ENCODE results near the gene CRB2.

DNA sequence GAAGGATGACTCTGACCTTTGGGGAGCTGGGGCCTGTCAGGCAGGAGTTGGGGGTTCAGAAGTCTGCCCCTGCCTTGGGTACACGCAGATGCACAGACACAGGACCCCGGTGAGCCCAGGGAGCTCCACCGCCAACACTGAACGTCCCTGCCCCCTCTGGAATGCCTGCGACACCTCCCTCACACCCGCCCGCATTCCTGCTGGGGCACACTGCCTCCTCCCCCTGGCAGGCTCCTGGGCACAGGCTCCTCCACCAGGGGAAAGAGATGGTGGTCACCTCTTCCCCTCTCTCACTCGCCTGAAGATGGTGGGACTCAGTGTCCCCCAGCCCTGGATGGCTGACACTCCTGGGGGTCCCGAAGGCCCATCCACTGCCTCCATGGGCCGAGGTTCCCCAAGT lies 12.0 kb downstream of the CRB2 start:
- TF ChIP-seq ZBTB7A (CRISPR knock-in tag; IDR thresholded peaks at IDR 0.05) = no peak
- no peak for TF ChIP-seq ZBTB20 (CRISPR knock-in tag; IDR thresholded peaks at IDR 0.05; ENCODE audit: borderline replicate concordance, low read depth)
- no peak for TF ChIP-seq NFE2 (CRISPR knock-in tag; IDR thresholded peaks at IDR 0.05)
- no peak for TF ChIP-seq CBX2 (IDR thresholded peaks at IDR 0.05; ENCODE audit: low read depth, low read length)
- no peak for TF ChIP-seq CBX2 (CRISPR knock-in tag; IDR thresholded peaks at IDR 0.05; ENCODE audit: low read depth)
